SIG-M5 treated with dmso at 0.1 percent for 504 hours (cell line): Measurements from ENCODE around the gene CISTR.
"Not testable (repeated sequence)": the region's sequence is repeated elsewhere in the genome, so short reads cannot be mapped to it uniquely, and the experiment has no call there.

Experiments used
- DNase-seq: peaks from one replicate; lab custom pipeline; 2025; ENCODE audit not compliant: unreplicated experiment; lab: John Stamatoyannopoulos, UW

Gene CISTR

DNA sequence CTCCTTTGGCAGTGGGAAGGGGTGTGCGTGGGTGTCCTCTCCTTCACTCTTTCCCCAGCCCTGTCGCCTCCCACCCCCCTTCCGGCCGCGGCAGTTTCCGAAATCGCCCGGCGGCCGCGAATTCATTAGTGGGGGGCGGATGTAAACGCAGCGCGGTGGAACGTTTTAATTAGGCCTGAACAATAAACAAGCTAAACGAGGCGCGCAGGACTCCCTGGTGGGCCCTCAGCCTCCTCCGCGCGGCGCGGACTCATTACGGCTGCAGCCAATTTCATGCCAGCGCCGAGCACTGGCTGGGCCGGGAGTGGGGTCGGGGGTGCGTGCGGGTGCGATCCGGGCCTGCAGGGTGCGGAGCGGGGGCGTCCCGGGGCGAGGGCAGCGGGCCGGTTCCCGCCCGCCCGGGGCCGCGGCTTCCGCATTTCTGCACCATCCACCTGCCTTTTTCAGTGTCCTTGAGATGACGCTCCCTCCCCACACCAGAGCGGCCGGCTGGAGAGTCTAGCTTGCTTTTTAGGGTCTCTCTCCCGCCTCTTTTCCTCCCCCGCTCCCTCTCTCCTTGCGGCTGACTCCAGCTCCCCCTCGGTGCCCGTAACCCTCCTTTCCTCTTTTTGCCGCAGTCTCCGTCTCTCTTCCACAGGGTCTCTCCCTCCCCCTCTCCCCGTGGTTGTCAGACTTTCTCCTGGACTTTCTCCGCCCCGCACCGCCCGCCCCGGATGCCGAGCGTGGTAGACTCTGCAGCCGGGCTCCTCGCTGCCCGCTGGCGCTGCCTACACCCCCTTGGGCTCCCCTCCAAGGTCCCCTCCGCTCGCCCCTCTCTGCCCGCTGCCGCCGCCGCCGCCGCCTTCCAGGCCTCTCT is at the start of gene CISTR:
Gene CISTR, minus strand, starts transcription at position 644 of the 856 bp plus-strand sequence.
- no peak for DNase-seq

GRCh38 chr12:53798575-53798974 is 46.8 kb upstream of the CISTR start:
- peak; percentile 52 for DNase-seq

GRCh38 chr12:53795927-53796326 is 44.1 kb upstream of the CISTR start:
- DNase-seq: no peak

GRCh38 chr12:53793221-53793620 is 41.4 kb upstream of the CISTR start:
- DNase-seq: no peak

DNA sequence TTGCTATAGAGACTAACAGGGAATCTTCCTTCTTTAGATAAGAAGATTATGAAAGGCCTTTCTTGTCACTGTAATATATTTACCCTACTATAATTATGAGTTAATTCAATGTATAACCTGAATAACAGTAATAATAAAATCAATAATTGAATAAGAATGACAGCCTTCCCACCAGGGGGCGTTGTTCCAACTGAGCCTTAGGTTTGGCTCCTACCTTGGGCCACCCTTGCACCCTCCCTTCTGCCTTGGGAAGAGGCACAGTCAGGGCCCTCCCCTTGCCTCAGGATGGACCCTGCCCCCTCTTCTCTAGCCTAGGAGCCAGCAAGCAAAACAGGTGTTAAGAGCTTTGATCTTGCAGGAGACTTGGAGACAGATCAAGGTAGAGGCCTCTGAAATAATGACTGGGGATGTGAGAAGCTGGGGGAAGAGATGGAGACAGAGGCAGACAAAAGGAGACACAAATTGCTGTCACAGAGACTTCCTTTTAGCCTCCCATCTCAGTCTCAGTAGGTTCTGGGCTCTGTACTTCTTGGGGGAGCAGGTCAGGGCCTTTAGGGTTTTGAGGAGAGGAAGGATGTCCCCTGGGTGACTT is 40.1 kb upstream of the CISTR start:
- DNase-seq: peak; percentile 29

- no peak for DNase-seq
Measured at GRCh38 chr12:53789570-53789969, 37.8 kb upstream of the CISTR start.

- no peak for DNase-seq
Measured at GRCh38 chr12:53788892-53789291, 37.1 kb upstream of the CISTR start.

GRCh38 chr12:53786411-53786810 is 34.6 kb upstream of the CISTR start:
- no peak for DNase-seq

GRCh38 chr12:53785161-53785560 is 33.4 kb upstream of the CISTR start:
- no peak for DNase-seq

GRCh38 chr12:53782093-53782703 is 30.4 kb upstream of the CISTR start:
- no peak for DNase-seq

GRCh38 chr12:53781228-53781801 is 29.5 kb upstream of the CISTR start:
- DNase-seq: no peak

- DNase-seq: no peak
Measured at GRCh38 chr12:53780323-53780722, 28.5 kb upstream of the CISTR start.

- not testable (repeated sequence) for DNase-seq
Measured at GRCh38 chr12:53779679-53780078, 27.9 kb upstream of the CISTR start.

DNA sequence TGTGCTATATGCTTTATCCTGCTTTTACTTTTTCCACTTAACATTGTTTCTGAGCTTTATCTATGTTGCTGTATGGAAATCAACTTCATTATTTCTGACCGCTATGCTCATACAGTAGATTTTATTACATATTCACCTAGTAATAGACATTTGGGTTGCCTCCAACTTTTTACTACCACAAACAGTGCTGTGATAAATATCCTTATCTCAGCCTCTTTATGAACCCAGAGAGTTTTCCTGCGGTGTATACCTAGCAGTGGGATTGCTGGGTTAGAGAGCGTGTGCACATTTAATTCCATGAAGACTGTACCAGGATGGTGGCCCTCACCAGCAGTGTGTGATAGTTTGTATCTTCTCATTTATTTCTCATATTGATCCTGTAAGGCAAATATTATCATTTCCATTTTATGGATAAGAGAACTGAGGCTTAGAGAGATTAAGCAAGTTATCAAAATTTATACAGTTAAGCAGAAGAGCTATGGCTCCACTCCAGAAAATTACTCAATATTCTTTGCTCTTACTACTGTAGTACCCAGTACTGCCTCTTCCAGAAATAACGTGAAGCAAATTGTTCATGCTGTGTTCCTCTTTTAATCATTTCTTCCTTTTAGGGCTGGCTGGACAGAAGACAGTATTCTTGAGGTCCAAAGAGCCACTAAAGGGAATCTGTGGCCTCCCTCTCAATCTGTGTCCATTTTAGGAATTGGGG is 26.3 kb upstream of the CISTR start:
- DNase-seq: peak; percentile 42

- DNase-seq: no peak
Measured at GRCh38 chr12:53777412-53777811, 25.6 kb upstream of the CISTR start.

DNA sequence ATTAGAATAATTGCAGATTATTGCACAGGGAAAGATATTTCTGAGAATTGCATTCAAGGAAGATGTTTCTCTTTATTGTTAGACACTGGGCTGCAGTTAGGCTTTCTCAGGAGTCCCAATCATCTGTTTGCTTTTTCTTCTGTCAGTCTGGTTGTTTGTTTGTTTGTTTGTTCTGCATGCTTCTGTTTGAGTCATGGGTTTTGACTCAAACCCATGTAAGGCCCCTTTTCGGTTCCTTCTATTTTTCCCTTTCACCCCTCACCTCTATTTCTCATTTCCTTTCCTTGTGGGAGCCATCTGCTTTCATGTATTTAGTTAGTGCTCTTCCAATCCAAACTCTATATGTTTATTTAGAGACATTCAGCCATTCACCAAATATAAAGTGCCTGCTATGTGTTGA is 25.1 kb upstream of the CISTR start:
- DNase-seq: no peak

GRCh38 chr12:53775478-53776145 is 23.8 kb upstream of the CISTR start:
- DNase-seq: no peak

GRCh38 chr12:53770281-53770680 is 18.5 kb upstream of the CISTR start:
- DNase-seq: no peak

DNA sequence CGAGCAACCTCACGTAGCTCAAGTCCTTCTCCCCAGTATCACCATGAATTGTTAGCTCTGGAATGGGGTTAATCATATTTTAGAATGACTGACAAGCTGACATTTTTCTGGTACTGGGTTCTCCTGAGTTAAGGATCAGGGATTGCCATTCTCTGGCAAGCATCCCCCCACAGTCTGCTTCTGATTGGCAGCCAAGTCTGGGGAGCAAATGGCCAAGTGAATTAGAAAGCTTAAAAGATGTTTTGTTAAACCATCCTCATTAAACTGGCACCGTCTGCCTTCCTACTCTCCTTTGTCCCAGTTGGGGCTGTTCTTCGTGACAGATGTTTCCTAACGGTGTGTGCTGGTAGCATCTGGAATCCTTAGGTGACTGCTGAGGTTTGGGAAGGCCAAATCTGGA is 17.2 kb upstream of the CISTR start:
- no peak for DNase-seq

GRCh38 chr12:53766881-53767280 is 15.1 kb upstream of the CISTR start:
- no peak for DNase-seq

GRCh38 chr12:53765891-53766290 is 14.1 kb upstream of the CISTR start:
- no peak for DNase-seq
